Neuronal stem cell (in vitro differentiated cells): ENCODE measurements around the gene SOCS6.

Experiments used
- DNase-seq: peaks from one replicate; pipeline ENCODE4 v3.0.0-alpha.2; 2013; ENCODE audit warnings: low spot score
- H2AFZ ChIP-seq: one replicate; pipeline ENCODE4 v1.6.1; 2013; ENCODE audit warnings: mild to moderate bottlenecking, low read length, inconsistent platforms
- H2AK5ac ChIP-seq: 2 replicates; pipeline ENCODE4 v1.6.1; 2013; ENCODE audit warnings: low read depth, mild to moderate bottlenecking, inconsistent platforms, low read length, moderate library complexity, mixed read lengths
- H2BK120ac ChIP-seq: 2 replicates; pipeline ENCODE4 v1.6.1; 2013; ENCODE audit warnings: low read depth, mild to moderate bottlenecking, inconsistent platforms, low read length, moderate library complexity, mixed read lengths
- H2BK12ac ChIP-seq: one replicate; pipeline ENCODE4 v1.6.1; 2013; ENCODE audit warnings: low read length, inconsistent platforms
- H2BK15ac ChIP-seq: 2 replicates; pipeline ENCODE4 v1.6.1; 2013; ENCODE audit warnings: mild to moderate bottlenecking, low read length, inconsistent platforms, mixed read lengths
- H2BK5ac ChIP-seq: one replicate; pipeline ENCODE4 v1.6.1; 2013; ENCODE audit warnings: inconsistent platforms, mild to moderate bottlenecking, low read length, moderate library complexity
- H3K14ac ChIP-seq: one replicate; pipeline ENCODE4 v1.6.1; 2013; ENCODE audit warnings: low read length, inconsistent platforms
- H3K18ac ChIP-seq: 2 replicates; pipeline ENCODE4 v1.6.1; 2013; ENCODE audit warnings: low read length, inconsistent platforms
- H3K23ac ChIP-seq: 2 replicates; pipeline ENCODE4 v1.6.1; 2013; ENCODE audit warnings: low read depth, mild to moderate bottlenecking, mixed read lengths, low read length, inconsistent platforms; ENCODE audit not compliant: poor library complexity
- H3K27ac ChIP-seq: replicated peaks from 3 replicates; pipeline ENCODE4 v1.5.1; 2013; ENCODE audit warnings: low read length, inconsistent platforms
- H3K27me3 ChIP-seq, 3 experiments: 2 replicates each; pipeline ENCODE4 v1.6.1; 2013; ENCODE audit warnings: low read length in 3 of 3, mild to moderate bottlenecking in 2 of 3, inconsistent platforms in 1 of 3, low read depth in 1 of 3, mixed read lengths in 1 of 3, moderate library complexity in 1 of 3; ENCODE audit not compliant: control insufficient read depth in 3 of 3, insufficient read depth in 3 of 3
- H3K36me3 ChIP-seq, 2 donors: replicated peaks in 1 of 2; 2 replicates each; pipeline ENCODE4 v1.6.1; 2013; ENCODE audit warnings: low read length in 2 of 2; ENCODE audit not compliant: control insufficient read depth in 2 of 2, insufficient read depth in 2 of 2
- H3K4ac ChIP-seq: 2 replicates; pipeline ENCODE4 v1.6.1; 2013; ENCODE audit warnings: inconsistent platforms, mild to moderate bottlenecking, low read length, moderate library complexity
- H3K4me1 ChIP-seq, 2 donors: 1 replicate in 1 of 2; 2 replicates in 1 of 2; pipeline ENCODE4 v1.6.1; 2013; ENCODE audit warnings: low read length in 2 of 2, low read depth in 1 of 2; ENCODE audit not compliant: control insufficient read depth in 2 of 2, insufficient read depth in 1 of 2
- H3K4me2 ChIP-seq: one replicate; pipeline ENCODE4 v1.6.1; 2013; ENCODE audit warnings: mild to moderate bottlenecking, low read length, inconsistent platforms; ENCODE audit not compliant: insufficient read depth, poor library complexity, severe bottlenecking
- H3K4me3 ChIP-seq, 2 donors: 2 replicates each; pipeline ENCODE4 v1.5.1; 2013; ENCODE audit warnings: low read length in 2 of 2, mild to moderate bottlenecking in 2 of 2, inconsistent platforms in 1 of 2, moderate library complexity in 1 of 2
- H3K79me1 ChIP-seq: one replicate; pipeline ENCODE4 v1.6.1; 2013; ENCODE audit warnings: low read depth, mild to moderate bottlenecking, inconsistent platforms, low read length, moderate library complexity
- H3K9ac ChIP-seq: one replicate; pipeline ENCODE4 v1.6.1; 2013; ENCODE audit warnings: mild to moderate bottlenecking, low read depth, low read length, inconsistent platforms; ENCODE audit not compliant: poor library complexity
- H3K9me3 ChIP-seq, 2 donors: replicated peaks in 1 of 2; 2 replicates each; pipeline versions ENCODE3 to v1.6.1; 2013; ENCODE audit warnings: low read length in 2 of 2, mild to moderate bottlenecking in 2 of 2, inconsistent platforms in 1 of 2, low read depth in 1 of 2, mixed read lengths in 1 of 2, moderate library complexity in 1 of 2; ENCODE audit not compliant: control insufficient read depth in 2 of 2, insufficient read depth in 1 of 2
- H4K8ac ChIP-seq: one replicate; pipeline ENCODE4 v1.6.1; 2013; ENCODE audit warnings: low read depth, mild to moderate bottlenecking, inconsistent platforms, low read length, moderate library complexity
- H4K91ac ChIP-seq: one replicate; pipeline ENCODE4 v1.6.1; 2013; ENCODE audit warnings: low read length, low read depth, mild to moderate bottlenecking, inconsistent platforms; ENCODE audit not compliant: poor library complexity
- WGBS, 2 donors: extraction: QIAGEN DNeasy Blood & Tissue Kit; methylation state at CpG; one replicate each; pipeline ENCODE4 v1.1.7; 2013; ENCODE audit warnings: missing lambda C conversion rate in 2 of 2, mixed read lengths in 1 of 2; ENCODE audit not compliant: insufficient read length in 2 of 2, insufficient replicate concordance in 1 of 2; ENCODE audit errors: extremely low coverage in 2 of 2; 5-methylcytosine and 5-hydroxymethylcytosine counted together

The SOCS6 gene

DNA sequence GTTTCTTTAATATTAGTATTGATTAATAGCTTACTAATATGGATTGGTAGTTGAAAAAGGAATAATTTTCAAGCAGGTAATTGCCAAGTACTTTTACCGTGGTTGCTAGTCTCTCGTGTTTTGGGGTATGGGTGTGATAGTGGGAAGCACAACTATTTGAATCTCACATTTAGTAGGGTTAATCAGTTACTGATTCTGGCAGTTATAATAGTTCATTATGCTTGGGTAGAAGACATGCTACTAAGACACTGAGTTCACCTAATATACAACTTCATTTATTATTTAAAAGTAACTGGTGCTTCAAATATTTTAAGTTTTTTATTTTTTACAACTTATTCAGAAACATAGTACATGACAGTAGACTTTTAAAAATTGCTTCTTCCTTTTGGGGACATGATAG is 33.5 kb downstream of the SOCS6 start:
- Histone ChIP-seq H2BK12ac (no peak overlapping the region), H3K14ac (no peak overlapping the region), H2BK15ac (no peak overlapping the region), H3K18ac (no peak overlapping the region), H3K4ac (no peak overlapping the region), H2AK5ac (no peak overlapping the region), H3K23ac (no peak overlapping the region), H3K36me3 (peaks cover 15 to 28% of the 10 kb centered on the region in 2 donors), H3K27me3 (no peaks in the 10 kb centered on the region), H3K4me3 (no peak overlapping the region), H2BK120ac (no peak overlapping the region), H4K91ac (no peak overlapping the region), H3K4me2 (no peak overlapping the region), H3K27ac (no peak overlapping the region), H2BK5ac (no peak overlapping the region), H3K9ac (no peak overlapping the region), H2AFZ (no peak overlapping the region), H3K4me1 (no peaks in the 10 kb centered on the region), H4K8ac (no peak overlapping the region), H3K9me3 (peaks cover 0 to 10% of the 10 kb centered on the region in 2 donors), H3K79me1 (peaks cover 3% of the 10 kb centered on the region)
- WGBS, 2 donors, result no CpG with 5 or more reads among the region's 2 CpGs
- no peak for DNase-seq

DNA sequence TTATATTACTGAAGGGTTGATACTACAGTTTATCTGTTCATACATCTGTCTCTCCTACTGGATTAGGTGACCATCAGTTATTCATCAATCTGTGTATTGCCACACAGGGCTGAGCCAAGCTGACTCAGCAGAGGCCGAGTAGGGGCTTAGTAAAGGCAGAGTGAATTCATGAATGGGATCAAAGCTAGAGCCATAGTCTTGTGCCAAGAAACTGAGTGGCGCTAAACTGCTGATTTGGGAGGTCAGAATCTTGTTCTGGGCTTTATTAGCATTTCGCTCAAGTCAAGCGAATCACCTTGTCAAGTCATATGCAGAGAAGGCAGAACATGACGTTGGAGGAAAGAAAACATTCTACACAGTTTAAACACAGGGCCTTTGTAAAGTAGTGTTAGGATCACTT is 34.1 kb downstream of the SOCS6 start:
- H3K9me3 ChIP-seq, result peaks cover 0 to 10% of the 10 kb centered on the region in 2 donors
- H3K4me1 ChIP-seq, result no peaks in the 10 kb centered on the region
- no peak overlapping the region for H4K91ac ChIP-seq
- H3K27me3 ChIP-seq, result no peaks in the 10 kb centered on the region
- no peak for DNase-seq
- WGBS, 2 donors, result no CpG with 5 or more reads among the region's 5 CpGs
- peaks cover 15 to 33% of the 10 kb centered on the region in 2 donors for H3K36me3 ChIP-seq
- H3K4me3 ChIP-seq, result no peak overlapping the region
- H3K23ac ChIP-seq, result no peak overlapping the region
- H3K4me2 ChIP-seq, result no peak overlapping the region
- no peak overlapping the region for H2BK5ac ChIP-seq
- no peak overlapping the region for H2BK15ac ChIP-seq
- no peak overlapping the region for H2BK12ac ChIP-seq
- no peak overlapping the region for H3K14ac ChIP-seq
- no peak overlapping the region for H2AK5ac ChIP-seq
- no peak overlapping the region for H3K18ac ChIP-seq
- H3K9ac ChIP-seq, result no peak overlapping the region
- no peak overlapping the region for H3K27ac ChIP-seq
- H4K8ac ChIP-seq, result no peak overlapping the region
- peaks cover 3% of the 10 kb centered on the region for H3K79me1 ChIP-seq
- H2AFZ ChIP-seq, result no peak overlapping the region
- H3K4ac ChIP-seq, result no peak overlapping the region
- no peak overlapping the region for H2BK120ac ChIP-seq

DNA sequence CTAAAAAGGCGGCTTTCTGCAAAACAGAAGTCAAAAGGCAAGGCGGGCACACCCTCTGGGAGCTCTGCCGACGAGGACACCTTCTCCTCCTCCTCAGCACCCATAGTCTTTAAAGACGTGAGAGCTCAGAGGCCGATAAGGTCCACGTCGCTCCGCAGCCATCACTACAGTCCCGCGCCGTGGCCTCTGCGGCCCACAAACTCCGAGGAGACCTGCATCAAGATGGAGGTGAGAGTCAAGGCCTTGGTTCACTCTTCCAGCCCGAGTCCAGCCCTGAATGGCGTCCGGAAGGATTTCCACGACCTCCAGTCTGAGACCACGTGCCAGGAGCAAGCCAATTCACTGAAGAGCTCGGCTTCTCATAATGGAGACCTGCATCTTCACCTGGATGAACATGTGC is 36.1 kb downstream of the SOCS6 start:
- Histone ChIP-seq H3K18ac (no peak overlapping the region), H2BK120ac (no peak overlapping the region), H4K8ac (no peak overlapping the region), H3K4me3 (no peak overlapping the region), H3K4me1 (no peaks in the 10 kb centered on the region), H2AK5ac (no peak overlapping the region), H2BK15ac (no peak overlapping the region), H3K9me3 (peaks cover 0 to 10% of the 10 kb centered on the region in 2 donors), H3K9ac (no peak overlapping the region), H3K23ac (no peak overlapping the region), H2BK12ac (no peak overlapping the region), H3K27ac (no peak overlapping the region), H4K91ac (no peak overlapping the region), H3K14ac (no peak overlapping the region), H3K4me2 (no peak overlapping the region), H2AFZ (no peak overlapping the region), H3K4ac (no peak overlapping the region), H3K27me3 (no peaks in the 10 kb centered on the region), H3K79me1 (peaks cover 3% of the 10 kb centered on the region), H2BK5ac (no peak overlapping the region), H3K36me3 (peaks cover 15 to 32% of the 10 kb centered on the region in 2 donors)
- WGBS, 2 donors, result no CpG with 5 or more reads among the region's 20 CpGs
- no peak for DNase-seq

DNA sequence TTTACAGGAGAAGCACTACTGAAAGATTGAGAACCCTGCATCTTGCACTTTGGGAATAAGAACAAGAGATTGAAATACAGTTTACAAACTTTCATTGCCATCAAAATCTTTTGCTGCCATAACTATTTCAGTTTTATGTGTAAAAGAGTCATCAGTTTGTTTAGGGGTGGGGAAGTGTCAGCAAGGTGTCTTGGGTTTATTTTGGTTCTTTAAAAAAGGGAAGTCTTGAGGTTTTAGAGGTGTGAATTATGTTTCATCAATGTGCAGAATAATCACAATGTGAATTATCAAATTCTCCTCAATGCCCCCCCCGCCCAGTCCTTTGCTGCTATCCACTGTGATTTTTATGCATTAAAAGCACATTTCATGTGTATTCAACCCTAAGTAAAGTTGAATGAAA is 37.4 kb downstream of the SOCS6 start:
- H3K4ac ChIP-seq, result no peak overlapping the region
- H4K8ac ChIP-seq, result no peak overlapping the region
- no peak overlapping the region for H3K9ac ChIP-seq
- H3K9me3 ChIP-seq, result peaks cover 0 to 10% of the 10 kb centered on the region in 2 donors
- no peak overlapping the region for H2BK15ac ChIP-seq
- H3K27me3 ChIP-seq, result no peaks in the 10 kb centered on the region
- no peak overlapping the region for H2AFZ ChIP-seq
- H2BK120ac ChIP-seq, result no peak overlapping the region
- no peak overlapping the region for H3K18ac ChIP-seq
- H4K91ac ChIP-seq, result no peak overlapping the region
- no peak for DNase-seq
- peaks cover 15 to 32% of the 10 kb centered on the region in 2 donors for H3K36me3 ChIP-seq
- H2BK12ac ChIP-seq, result no peak overlapping the region
- no peak overlapping the region for H2BK5ac ChIP-seq
- no peak overlapping the region for H3K27ac ChIP-seq
- no peak overlapping the region for H3K4me2 ChIP-seq
- H3K79me1 ChIP-seq, result peaks cover 3% of the 10 kb centered on the region
- no peak overlapping the region for H3K23ac ChIP-seq
- H3K14ac ChIP-seq, result no peak overlapping the region
- no peaks in the 10 kb centered on the region for H3K4me1 ChIP-seq
- no CpG with 5 or more reads among the region's 1 CpG for WGBS, 2 donors
- H2AK5ac ChIP-seq, result no peak overlapping the region
- no peak overlapping the region for H3K4me3 ChIP-seq
